D721Med (cell line): Measurements from ENCODE around the gene LTBP1.

Source experiments
- DNase-seq: peaks from one replicate; pipeline ENCODE4 v3.0.0; 2011; ENCODE audit warnings: low spot score; ENCODE audit not compliant: insufficient read length
- FAIRE-seq: peaks from 2 replicates; lab custom pipeline; 2011; peaks lifted over from hg19 to GRCh38; lab: Jason Lieb, UNC
- TF ChIP-seq, protein P1 (sequence below): IDR thresholded peaks from 2 replicates; pipeline ENCODE4 v1.5.1; 2012; ENCODE audit warnings: mild to moderate bottlenecking, control low read depth; ENCODE audit not compliant: insufficient read depth; ENCODE audit errors: missing control alignments

Gene LTBP1

DNA sequence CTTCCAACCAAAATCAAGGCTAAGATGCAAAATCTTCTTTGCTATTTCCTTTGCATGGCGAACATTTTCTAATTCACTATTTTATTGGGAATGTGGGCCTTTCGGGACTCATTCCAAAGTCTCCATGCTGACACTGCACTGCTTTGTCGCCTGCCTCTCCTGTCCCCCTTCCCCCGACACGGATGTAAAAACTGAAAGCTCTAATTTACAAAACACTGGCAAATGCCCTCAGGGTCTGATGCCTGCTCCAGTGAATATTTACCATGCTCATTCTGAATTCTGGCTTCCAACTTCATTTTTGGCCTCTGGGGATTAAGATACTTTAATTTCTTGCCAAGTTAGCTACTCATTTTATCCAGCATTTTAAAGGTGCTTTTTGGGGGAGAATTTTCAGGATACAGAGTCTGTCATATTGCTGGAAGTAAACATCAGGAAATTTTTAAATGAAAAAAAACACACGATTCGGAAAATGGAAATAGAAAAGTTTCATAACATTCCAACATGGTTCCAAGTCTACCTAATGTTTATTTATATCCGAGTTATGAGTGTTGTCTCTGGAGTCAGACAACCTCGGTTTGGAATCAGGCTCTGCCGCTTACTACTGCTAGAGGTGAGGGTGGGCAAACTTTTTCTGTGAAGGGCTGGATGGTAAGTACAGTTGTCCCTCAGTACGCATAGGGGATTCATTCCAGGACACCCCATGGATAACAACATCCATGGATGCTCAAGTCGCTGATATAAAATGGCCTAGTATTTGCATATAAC, 14.6 kb upstream of the LTBP1 start:
- TF ChIP-seq, protein P1, sequence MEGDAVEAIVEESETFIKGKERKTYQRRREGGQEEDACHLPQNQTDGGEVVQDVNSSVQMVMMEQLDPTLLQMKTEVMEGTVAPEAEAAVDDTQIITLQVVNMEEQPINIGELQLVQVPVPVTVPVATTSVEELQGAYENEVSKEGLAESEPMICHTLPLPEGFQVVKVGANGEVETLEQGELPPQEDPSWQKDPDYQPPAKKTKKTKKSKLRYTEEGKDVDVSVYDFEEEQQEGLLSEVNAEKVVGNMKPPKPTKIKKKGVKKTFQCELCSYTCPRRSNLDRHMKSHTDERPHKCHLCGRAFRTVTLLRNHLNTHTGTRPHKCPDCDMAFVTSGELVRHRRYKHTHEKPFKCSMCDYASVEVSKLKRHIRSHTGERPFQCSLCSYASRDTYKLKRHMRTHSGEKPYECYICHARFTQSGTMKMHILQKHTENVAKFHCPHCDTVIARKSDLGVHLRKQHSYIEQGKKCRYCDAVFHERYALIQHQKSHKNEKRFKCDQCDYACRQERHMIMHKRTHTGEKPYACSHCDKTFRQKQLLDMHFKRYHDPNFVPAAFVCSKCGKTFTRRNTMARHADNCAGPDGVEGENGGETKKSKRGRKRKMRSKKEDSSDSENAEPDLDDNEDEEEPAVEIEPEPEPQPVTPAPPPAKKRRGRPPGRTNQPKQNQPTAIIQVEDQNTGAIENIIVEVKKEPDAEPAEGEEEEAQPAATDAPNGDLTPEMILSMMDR, result no peak
- DNase-seq (no peak), FAIRE-seq (no peak)

DNA sequence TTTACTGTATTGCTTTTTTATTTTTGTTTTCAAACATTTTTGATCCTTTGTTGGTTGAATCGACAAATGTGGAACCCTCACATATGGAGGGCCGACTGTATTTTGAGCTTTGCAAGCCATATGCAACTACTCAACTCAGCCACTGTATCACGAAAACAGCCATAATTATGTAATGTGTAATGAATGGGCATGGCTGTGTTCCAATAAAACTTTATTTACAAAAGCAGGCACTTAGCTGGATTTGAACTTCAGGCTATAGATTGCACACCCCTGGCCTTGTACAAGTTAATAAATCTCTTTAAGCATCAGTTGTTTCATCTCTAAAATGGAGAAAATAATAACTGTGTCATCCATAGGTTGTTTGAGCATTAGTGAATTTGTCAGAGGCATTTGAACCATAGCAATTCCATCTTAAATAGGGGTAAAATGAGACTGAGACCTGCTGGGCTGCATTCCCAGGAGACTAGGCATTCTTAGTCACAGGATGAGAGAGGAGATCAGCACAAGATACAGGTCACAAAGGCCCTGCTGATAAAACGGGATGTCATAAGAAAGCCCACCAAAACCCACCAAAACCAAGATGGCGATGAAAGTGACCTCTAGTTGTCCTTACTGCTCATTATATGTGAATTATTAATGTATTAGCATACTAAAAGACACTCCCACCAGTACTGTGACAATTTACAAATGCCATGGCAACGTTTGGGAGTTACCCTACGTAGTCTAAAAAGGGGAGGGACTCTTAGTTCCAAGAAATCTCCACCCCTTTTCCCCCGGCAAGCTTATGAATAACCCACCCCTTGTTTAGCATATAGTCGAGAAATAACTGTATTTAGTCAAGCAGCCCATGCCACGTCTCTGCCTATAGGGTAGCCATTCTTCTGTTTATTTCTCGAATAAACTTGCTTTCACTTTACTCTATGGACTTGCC, 13.7 kb upstream of the LTBP1 start:
- no peak for FAIRE-seq
- TF ChIP-seq, protein P1, result no peak

DNA sequence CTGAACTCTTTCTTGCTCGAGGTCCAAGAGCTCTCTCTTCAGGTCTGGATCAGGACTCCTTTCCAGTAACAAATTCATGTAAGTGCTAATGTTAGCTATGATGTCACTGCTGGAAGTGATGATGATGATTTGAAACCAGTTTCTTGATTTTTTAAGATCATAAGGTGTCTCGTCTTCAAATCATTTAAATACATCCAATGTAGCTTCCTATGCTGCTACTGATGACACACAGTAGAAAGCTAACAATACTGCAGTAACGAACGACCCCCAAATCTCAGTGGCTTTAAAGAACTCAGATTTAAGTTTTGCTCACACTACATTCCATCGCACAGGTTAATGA, 13.0 kb upstream of the LTBP1 start:
- DNase-seq (no peak), FAIRE-seq (no peak)
- TF ChIP-seq, protein P1, result no peak

More for the DNA sequence above, 13.7 kb upstream of the LTBP1 start:
- DNase-seq, result no peak

DNA sequence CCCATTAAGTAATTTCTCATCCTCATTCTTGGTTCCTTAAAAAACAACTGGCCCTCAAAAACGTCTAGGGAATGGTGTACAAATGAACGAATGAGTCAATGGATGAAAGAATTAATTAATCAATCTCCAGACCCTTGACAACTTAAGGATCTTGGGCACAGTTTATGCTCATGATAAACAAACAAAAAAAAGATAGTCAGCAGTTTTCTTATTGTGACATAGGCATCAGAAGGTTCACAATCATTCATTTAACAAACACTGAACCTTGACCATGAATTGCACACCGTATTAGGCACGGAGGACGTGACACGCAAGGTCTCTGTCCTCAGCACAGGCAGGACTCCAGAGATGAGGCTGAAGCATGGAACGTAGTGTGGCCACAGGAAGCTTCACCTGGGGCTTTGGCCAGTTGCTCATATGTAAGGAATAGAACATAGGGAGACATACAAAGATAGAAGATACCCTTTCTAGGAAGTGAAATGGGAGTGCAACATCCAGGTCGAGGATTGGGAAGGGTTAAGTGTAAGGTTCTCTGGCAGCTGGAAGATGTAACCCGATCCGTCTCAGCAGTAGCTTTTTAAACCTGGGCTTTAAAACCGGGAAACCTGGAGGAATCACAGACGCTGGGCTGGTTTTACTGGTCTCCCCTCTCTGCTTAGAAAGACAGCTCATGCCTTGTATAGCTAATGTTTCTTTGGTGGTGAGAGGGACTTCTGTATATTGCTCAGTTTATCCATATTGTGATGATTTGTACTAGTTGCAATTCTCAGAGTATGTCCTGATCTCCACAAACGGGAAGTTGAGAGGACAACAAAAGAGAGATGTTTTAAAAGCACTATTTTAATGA, 8.9 kb upstream of the LTBP1 start:
- FAIRE-seq, result no peak
- DNase-seq, result no peak
- TF ChIP-seq, protein P1, result no peak

DNA sequence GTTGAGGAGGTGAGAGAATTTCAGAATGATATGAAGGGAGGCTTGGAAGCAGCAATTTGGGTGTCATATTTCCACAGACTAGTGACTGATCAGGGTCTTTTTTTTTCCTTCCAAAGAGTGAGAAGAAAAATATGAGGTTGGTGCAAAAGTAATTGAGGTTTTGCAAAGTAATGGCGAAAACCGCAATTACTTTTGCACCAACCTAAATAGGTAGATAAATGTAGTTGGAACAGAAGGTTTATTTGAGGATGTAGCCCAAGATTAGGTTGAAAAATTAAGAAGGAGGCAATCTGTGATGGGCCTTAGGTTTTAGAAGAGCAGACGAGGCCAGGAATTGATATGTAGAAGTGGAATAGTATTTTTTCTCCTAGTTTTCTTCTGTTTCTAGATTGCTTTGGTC, 7.8 kb upstream of the LTBP1 start:
- TF ChIP-seq, protein P1, result no peak
- DNase-seq, result no peak
- FAIRE-seq, result no peak

DNA sequence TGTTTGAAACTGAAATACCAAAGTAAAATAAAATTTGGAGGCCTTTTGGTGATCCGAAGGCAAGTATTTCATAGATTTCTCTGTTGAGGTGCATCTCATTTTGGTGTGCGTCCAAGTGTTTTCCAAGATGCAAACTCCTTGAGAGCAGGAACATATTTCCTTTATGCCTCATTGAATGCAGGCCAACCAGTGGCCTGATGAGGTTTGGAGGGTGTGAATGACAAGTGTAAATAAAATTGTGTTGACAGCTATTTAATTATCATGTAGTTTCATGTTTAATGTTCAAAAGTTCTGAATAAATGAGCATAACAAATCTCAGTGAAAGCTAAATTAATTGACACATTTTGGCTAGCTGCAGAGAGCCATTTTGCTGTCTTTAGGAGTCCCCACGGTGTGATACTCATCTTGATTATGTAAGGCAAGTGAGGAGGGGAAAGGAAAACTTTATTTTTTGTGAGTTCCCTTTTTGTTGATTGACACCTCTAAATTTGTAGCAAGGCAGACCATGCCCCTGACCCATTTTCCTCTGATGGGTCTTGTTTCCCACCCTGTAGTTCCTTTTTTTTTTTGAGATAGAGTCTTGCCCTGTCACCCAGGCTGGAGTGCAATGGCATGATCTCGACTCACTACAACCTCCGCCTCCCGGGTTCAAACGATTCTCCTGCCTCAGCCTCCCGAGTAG, 6.3 kb upstream of the LTBP1 start:
- TF ChIP-seq, protein P1, result no peak
- FAIRE-seq (no peak), DNase-seq (no peak)
